ENCODE results near the gene MYCBP.

DNA sequence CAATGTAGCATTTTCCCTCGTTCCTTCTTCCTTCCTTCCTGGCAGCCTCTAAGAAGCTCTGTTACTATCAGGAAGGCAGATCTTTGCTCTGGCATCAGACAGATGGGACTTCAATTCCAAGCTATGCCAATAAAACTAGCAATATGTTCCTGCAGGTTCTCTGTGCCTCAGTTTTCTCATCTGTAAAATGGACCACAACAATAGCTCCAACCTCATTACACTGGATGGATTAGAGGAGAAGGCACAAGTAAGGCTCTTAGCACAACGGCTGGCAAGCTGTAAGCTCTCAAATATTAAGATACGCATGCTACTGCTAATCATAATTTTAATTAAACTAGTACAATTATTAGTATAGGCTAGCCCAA, 40.8 kb downstream of the MYCBP start:
- TF ChIP-seq POLR2A (IDR thresholded peaks at IDR 0.05; ENCODE audit: control extremely low read depth in 1 of 2, low read depth in 2 of 2, low read length in 2 of 2) (no peak), SIN3A (conservative IDR thresholded peaks at IDR 0.05 in 1 of 2, IDR thresholded peaks at IDR 0.05 in 1 of 2; ENCODE audit: low read depth in 1 of 2, low read length in 2 of 2) (no peak), EZH2 (IDR thresholded peaks at IDR 0.05; ENCODE audit: low read depth, low read length, severe bottlenecking) (no peak), TBP (IDR thresholded peaks at IDR 0.05; ENCODE audit: low read depth, low read length) (no peak), POLR2AphosphoS5 (IDR thresholded peaks at IDR 0.05; ENCODE audit: low read depth, low read length) (no peak), RFX5 (IDR thresholded peaks at IDR 0.05; ENCODE audit: borderline replicate concordance, low read depth, low read length) (no peak), ZNF274 (IDR thresholded peaks at IDR 0.05; ENCODE audit: borderline replicate concordance, extremely low read depth, low read length) (no peak), BRCA1 (IDR thresholded peaks at IDR 0.05; ENCODE audit: low read depth, low read length) (no peak)
- TF ChIP-seq, protein P1, sequence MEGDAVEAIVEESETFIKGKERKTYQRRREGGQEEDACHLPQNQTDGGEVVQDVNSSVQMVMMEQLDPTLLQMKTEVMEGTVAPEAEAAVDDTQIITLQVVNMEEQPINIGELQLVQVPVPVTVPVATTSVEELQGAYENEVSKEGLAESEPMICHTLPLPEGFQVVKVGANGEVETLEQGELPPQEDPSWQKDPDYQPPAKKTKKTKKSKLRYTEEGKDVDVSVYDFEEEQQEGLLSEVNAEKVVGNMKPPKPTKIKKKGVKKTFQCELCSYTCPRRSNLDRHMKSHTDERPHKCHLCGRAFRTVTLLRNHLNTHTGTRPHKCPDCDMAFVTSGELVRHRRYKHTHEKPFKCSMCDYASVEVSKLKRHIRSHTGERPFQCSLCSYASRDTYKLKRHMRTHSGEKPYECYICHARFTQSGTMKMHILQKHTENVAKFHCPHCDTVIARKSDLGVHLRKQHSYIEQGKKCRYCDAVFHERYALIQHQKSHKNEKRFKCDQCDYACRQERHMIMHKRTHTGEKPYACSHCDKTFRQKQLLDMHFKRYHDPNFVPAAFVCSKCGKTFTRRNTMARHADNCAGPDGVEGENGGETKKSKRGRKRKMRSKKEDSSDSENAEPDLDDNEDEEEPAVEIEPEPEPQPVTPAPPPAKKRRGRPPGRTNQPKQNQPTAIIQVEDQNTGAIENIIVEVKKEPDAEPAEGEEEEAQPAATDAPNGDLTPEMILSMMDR (IDR thresholded peaks at IDR 0.05; ENCODE audit: control extremely low read depth in 1 of 3, insufficient read depth in 1 of 3, low read depth in 1 of 3, low read length in 3 of 3), result no peak
